HepG2 (cell line): ENCODE results near the gene ZNF772. TPM values are rescaled to one million over a fixed set of nuclear protein-coding genes. Genes with fewer than 3 reads are reported as not detected.

Experiments used
- ATAC-seq: fragments of 200-7000 bp; cut with Tn5 transposase; 3 replicates; pipeline ENCODE4 v1.9.1; 2020; ENCODE audit warnings: mild to moderate bottlenecking, moderate library complexity
- BruUV-seq: library from RNA; stranded (reverse); fragments of 400-500 nt; replicated peaks from 2 replicates; lab custom pipeline; 2021; lab: Mats Ljungman, UMichigan
- CTCF ChIA-PET: fragments of 300-600 bp; formaldehyde crosslinking; extraction: SDS; loops from one replicate; lab custom pipeline; 2021; ENCODE audit warnings: low total read pairs, inconsistent platforms, low intra/inter-chr PET ratio; lab: Yijun Ruan, JAX
- POLR2A ChIA-PET: fragments of 350-600 bp; sonication (Branson Sonifier 250); formaldehyde crosslinking; loops from one replicate; lab custom pipeline; 2020; ENCODE audit warnings: antibody characterized with exemption, inconsistent platforms; lab: Yijun Ruan, JAX
- DNase-seq: peaks from one replicate; pipeline ENCODE4 v3.0.0-alpha.2; 2015; ENCODE audit warnings: low spot score
- FAIRE-seq: peaks from 3 replicates; lab custom pipeline; 2011; peaks lifted over from hg19 to GRCh38; lab: Jason Lieb, UNC
- H2AFZ ChIP-seq: one replicate; pipeline ENCODE4 v1.6.1; 2011; ENCODE audit warnings: low read length, inconsistent platforms
- H3K27ac ChIP-seq: fragments of 300-600 bp; 3 replicates; pipeline ENCODE4 v1.8.0; 2011; ENCODE audit warnings: mixed run types, mild to moderate bottlenecking, mixed read lengths, low read length, inconsistent platforms; ENCODE audit not compliant: insufficient read depth; ENCODE audit errors: extremely low read length
- H3K27me3 ChIP-seq, 2 experiments: fragments of 200-600 bp in 1 of 2; 2 replicates in 1 of 2; 3 replicates in 1 of 2; pipeline versions ENCODE4 v1.6.0 to v1.8.0; 2011; ENCODE audit warnings: low read length in 2 of 2, mild to moderate bottlenecking in 2 of 2, moderate library complexity in 2 of 2, inconsistent platforms in 1 of 2; ENCODE audit not compliant: insufficient read depth in 2 of 2, control insufficient read depth in 1 of 2
- H3K36me3 ChIP-seq, 2 experiments: fragments of 200-600 bp in 1 of 2; replicated peaks in 1 of 2; 2 replicates in 1 of 2; 3 replicates in 1 of 2; pipeline versions ENCODE4 v1.5.1 to v1.8.0; 2011; ENCODE audit warnings: low read length in 2 of 2, inconsistent platforms in 1 of 2; ENCODE audit not compliant: insufficient read depth in 2 of 2, control insufficient read depth in 1 of 2
- H3K4me1 ChIP-seq: 2 replicates; pipeline ENCODE4 v1.5.1; 2012; ENCODE audit warnings: low read length, inconsistent platforms; ENCODE audit not compliant: insufficient read depth
- H3K4me2 ChIP-seq: 2 replicates; pipeline ENCODE4 v1.6.0; 2011; ENCODE audit warnings: low read depth, low read length, inconsistent platforms
- H3K4me3 ChIP-seq, 3 experiments: fragments of 200-600 bp in 1 of 3; sonication (generic), shearing (Covaris generic) in 1 of 3; replicated peaks in 1 of 3; 2 replicates each; pipeline ENCODE4 v1.5.1; 2011 to 2016; ENCODE audit warnings: low read length in 3 of 3, inconsistent platforms in 2 of 3, low read depth in 2 of 3, mild to moderate bottlenecking in 2 of 3, control low read depth in 1 of 3, mixed read lengths in 1 of 3; ENCODE audit not compliant: insufficient read depth in 1 of 3
- H3K79me2 ChIP-seq: one replicate; pipeline ENCODE4 v1.6.1; 2011; ENCODE audit warnings: low read length, inconsistent platforms; ENCODE audit not compliant: insufficient read depth
- H3K9ac ChIP-seq: 2 replicates; pipeline ENCODE4 v1.6.0; 2011; ENCODE audit warnings: mild to moderate bottlenecking, low read depth, low read length, inconsistent platforms; ENCODE audit not compliant: insufficient read depth
- H3K9me3 ChIP-seq: 2 replicates; pipeline ENCODE4 v1.5.1; 2012; ENCODE audit warnings: mild to moderate bottlenecking, low read length
- H4K20me1 ChIP-seq: 2 replicates; pipeline ENCODE4 v1.6.0; 2011; ENCODE audit warnings: inconsistent platforms, mild to moderate bottlenecking, low read length, moderate library complexity; ENCODE audit not compliant: insufficient read depth
- ATF7-NPFF ChIP-seq: sonication (generic); formaldehyde crosslinking; IDR thresholded peaks from 2 replicates; pipeline ENCODE4 v1.8.1; 2023; ENCODE audit warnings: mild to moderate bottlenecking, low read depth, missing genetic modification reagents, moderate library complexity
- DR1 ChIP-seq: sonication (generic); formaldehyde crosslinking; IDR thresholded peaks from 2 replicates; pipeline ENCODE4 v1.8.0; 2021; ENCODE audit warnings: mild to moderate bottlenecking, missing genetic modification reagents, inconsistent platforms
- FOXO1 ChIP-seq: sonication (generic); formaldehyde crosslinking; IDR thresholded peaks from 2 replicates; pipeline ENCODE4 v1.4.0; 2020; ENCODE audit warnings: missing genetic modification reagents
- HNRNPL ChIP-seq: fragments of 200-400 bp; formaldehyde crosslinking; IDR thresholded peaks from 2 replicates; pipeline ENCODE4 v1.6.1; 2017; ENCODE audit warnings: mild to moderate bottlenecking, low read depth, low read length
- KDM3A ChIP-seq: IDR thresholded peaks from 2 replicates; pipeline ENCODE4 v1.6.1; 2018; ENCODE audit warnings: low read depth, missing compliant biosample characterization
- MED13 ChIP-seq: sonication (generic); formaldehyde crosslinking; IDR thresholded peaks from 2 replicates; pipeline ENCODE4 v1.5.0; 2020; ENCODE audit warnings: missing genetic modification reagents
- MEIS1 ChIP-seq: sonication (generic); formaldehyde crosslinking; IDR thresholded peaks from 2 replicates; pipeline ENCODE4 v1.9.0; 2021; ENCODE audit warnings: mild to moderate bottlenecking, missing genetic modification reagents, moderate library complexity, borderline replicate concordance
- NCOA1 ChIP-seq: sonication (generic); formaldehyde crosslinking; IDR thresholded peaks from 2 replicates; pipeline ENCODE4 v1.9.0; 2021; ENCODE audit warnings: missing genetic modification reagents
- PCBP1 ChIP-seq: fragments of 200-400 bp; formaldehyde crosslinking; IDR thresholded peaks from 2 replicates; pipeline ENCODE4 v1.6.1; 2017; ENCODE audit warnings: mild to moderate bottlenecking, low read depth, low read length, borderline replicate concordance
- PPARG ChIP-seq: conservative IDR thresholded peaks from 2 replicates; pipeline ENCODE4 v1.6.1; 2016; ENCODE audit warnings: missing biosample characterization, missing genetic modification reagents
- RFX5 ChIP-seq: IDR thresholded peaks from 2 replicates; pipeline ENCODE4 v1.6.1; 2011; ENCODE audit warnings: low read depth, low read length, improper control_type of control experiment
- RORA ChIP-seq: sonication (generic); formaldehyde crosslinking; IDR thresholded peaks from 2 replicates; pipeline ENCODE4 v1.5.0; 2020; ENCODE audit warnings: mild to moderate bottlenecking, missing genetic modification reagents, moderate library complexity
- RXRB ChIP-seq: IDR thresholded peaks from 2 replicates; pipeline ENCODE4 v1.6.1; 2016; ENCODE audit warnings: borderline replicate concordance, missing genetic modification reagents, missing compliant biosample characterization
- TRIM24 ChIP-seq: sonication (generic); formaldehyde crosslinking; IDR thresholded peaks from 2 replicates; pipeline ENCODE4 v1.8.0; 2022; ENCODE audit warnings: mild to moderate bottlenecking, missing genetic modification reagents
- ZFAT ChIP-seq: sonication (generic); formaldehyde crosslinking; conservative IDR thresholded peaks from 2 replicates; pipeline ENCODE4 v1.8.1; 2023; ENCODE audit warnings: missing genetic modification reagents, inconsistent platforms
- ZFP90 ChIP-seq: sonication (generic); formaldehyde crosslinking; IDR thresholded peaks from 2 replicates; pipeline ENCODE4 v1.8.0; 2022; ENCODE audit warnings: missing genetic modification reagents, mild to moderate bottlenecking, inconsistent platforms, borderline replicate concordance
- ZHX1 ChIP-seq: sonication (generic); formaldehyde crosslinking; IDR thresholded peaks from 2 replicates; pipeline ENCODE4 v1.8.1; 2022; ENCODE audit warnings: low read depth, mild to moderate bottlenecking, missing genetic modification reagents
- ZNF101 ChIP-seq: sonication (generic); formaldehyde crosslinking; IDR thresholded peaks from 2 replicates; pipeline ENCODE4 v1.4.0; 2020; ENCODE audit warnings: mild to moderate bottlenecking, low read depth, missing genetic modification reagents, borderline replicate concordance
- ZNF33B ChIP-seq: sonication (generic); formaldehyde crosslinking; IDR thresholded peaks from 2 replicates; pipeline ENCODE4 v1.5.1; 2020; ENCODE audit warnings: mild to moderate bottlenecking, missing genetic modification reagents
- ZNF766 ChIP-seq: sonication (generic); formaldehyde crosslinking; IDR thresholded peaks from 2 replicates; pipeline ENCODE4 v1.5.0; 2020; ENCODE audit warnings: missing genetic modification reagents, borderline replicate concordance
- WGBS: methylation state at CpG from one replicate; pipeline ENCODE4 v1.1.6; 2017; ENCODE audit warnings: low lambda C conversion rate; 5-methylcytosine and 5-hydroxymethylcytosine counted together
- in situ Hi-C: cut with HindIII; loops from 2 replicates; pipeline ENCODE4 v1.10.0; 2017; ENCODE audit warnings: low pct_unique_long_range_greater_than_20kb; ENCODE audit not compliant: extremely low pct_ligation_motif_present
- intact Hi-C: fragments of 100-400 bp; cut with micrococcal nuclease; formaldehyde crosslinking; loops from one replicate; pipeline ENCODE4 v1.10.0; 2022; ENCODE audit not compliant: unreplicated experiment
- polyA plus RNA-seq, 8 experiments: library from polyadenylated mRNA; depleted of rRNA in 3 of 8; stranded (reverse) in 7 of 8; unstranded in 1 of 8; fragments of >200 nt; fragmentation: Illumina TruSeq in 4 of 8; extraction: Trizol in 4 of 8; gene quantifications; 2 replicates each; pipeline versions ENCODE4 v1.2.1 to v1.2.3, GENCODE V29; 2011 to 2016; ENCODE audit warnings: low read depth in 4 of 8, missing spikeins in 1 of 8, mixed read lengths in 1 of 8; ENCODE audit not compliant: insufficient read depth in 1 of 8
- total RNA-seq, 5 experiments: library from RNA; depleted of rRNA; stranded (reverse); fragments of >200 nt; fragmentation: Illumina TruSeq; extraction: Trizol; gene quantifications; 2 replicates each; pipeline ENCODE4 v1.2.3, GENCODE V29; 2016; ENCODE audit warnings: low read depth in 1 of 5

Gene ZNF772
- total and polyA plus RNA-seq, 2 of the 13 experiments (the other 11 are each of a cell fraction or from before 2014, with no cell fraction given) = 3.1 to 17.2 TPM

GRCh38 chr19:57441979-57442752 lies 35.2 kb downstream of the ZNF772 start (continued):
- no peak for TF ChIP-seq ZFP90
- no peak for TF ChIP-seq KDM3A (CRISPR knock-in tag)
- no peak for TF ChIP-seq MEIS1 (CRISPR knock-in tag)

GRCh38 chr19:57438925-57439324 lies 38.4 kb downstream of the ZNF772 start:
- no peak overlapping the region for H3K27ac ChIP-seq
- FAIRE-seq = no peak
- H3K79me2 ChIP-seq = peaks cover 56% of the 10 kb centered on the region
- no peak overlapping the region for H2AFZ ChIP-seq
- CTCF ChIA-PET = no interaction called here
- peaks cover 16 to 32% of the 10 kb centered on the region in 2 experiments for H3K36me3 ChIP-seq
- in situ Hi-C loops (no loop called here), intact Hi-C loops (no loop called here)
- 99% methylated on average over 9 of the region's 9 CpGs for WGBS
- POLR2A ChIA-PET = no interaction called here
- peaks cover 18% of the 10 kb centered on the region for H3K4me1 ChIP-seq
- no peak for ATAC-seq
- TF ChIP-seq PCBP1 (no peak), ZNF766 (no peak), PPARG (CRISPR knock-in tag) (no peak), RFX5 (no peak), HNRNPL (no peak), RXRB (CRISPR knock-in tag) (no peak), MED13 (CRISPR knock-in tag) (no peak), RORA (CRISPR knock-in tag) (no peak), ZNF101 (CRISPR knock-in tag) (no peak), FOXO1 (CRISPR knock-in tag) (no peak), NCOA1 (no peak), ZHX1 (no peak), ZNF33B (no peak), ZFAT (no peak), DR1 (CRISPR knock-in tag) (no peak), ATF7-NPFF (CRISPR knock-in tag) (no peak), TRIM24 (CRISPR knock-in tag) (no peak)
- DNase-seq = no peak
- H3K4me3 ChIP-seq = no peak overlapping the region
- H3K27me3 ChIP-seq = no peaks in the 10 kb centered on the region; a peak in 1 of 5 replicates
- H3K9me3 ChIP-seq = no peaks in the 10 kb centered on the region
- H3K4me2 ChIP-seq = no peak overlapping the region
- H4K20me1 ChIP-seq = peaks cover 4% of the 10 kb centered on the region; the same call in 1 of the 2 replicates
- no TSS peak for BruUV-seq
- H3K9ac ChIP-seq = no peak overlapping the region
